ENCODE results near the gene TRIM66. TPM values are rescaled to one million over a fixed set of nuclear protein-coding genes. Genes with fewer than 3 reads are reported as not detected.

Gene TRIM66
- total RNA-seq, 1 donor from 2014 or later = 15.0 TPM

GRCh38 chr11:8586184-8586583, 96.3 kb downstream of the TRIM66 start:
- intact Hi-C loops (cut with DNase I) = no loop called here
- no peak for DNase-seq
- Histone ChIP-seq H3K4me1 (no peaks in the 10 kb centered on the region), H3K36me3 (no peaks in the 10 kb centered on the region), H3K4me3 (no peak overlapping the region), H3K27me3 (no peaks in the 10 kb centered on the region), H3K27ac (no peak overlapping the region), H3K9me3 (no peaks in the 10 kb centered on the region)
- no peak for ATAC-seq
- TF ChIP-seq CTCF (IDR thresholded peaks at IDR 0.05) = no peak

- no peak for ATAC-seq
These were observed 98.0 kb downstream of the TRIM66 start for GRCh38 chr11:8584511-8584910.

GRCh38 chr11:8584082-8584481, 98.4 kb downstream of the TRIM66 start:
- ATAC-seq = no peak
- intact Hi-C loops (cut with DNase I) = no loop called here

More at GRCh38 chr11:8584511-8584910, 98.0 kb downstream of the TRIM66 start:
- no peaks in the 10 kb centered on the region for H3K9me3 ChIP-seq
- no peak for DNase-seq
- no peaks in the 10 kb centered on the region for H3K4me1 ChIP-seq
- H3K36me3 ChIP-seq = no peaks in the 10 kb centered on the region
- H3K4me3 ChIP-seq = no peak overlapping the region
- TF ChIP-seq CTCF (IDR thresholded peaks at IDR 0.05) = no peak
- no peak overlapping the region for H3K27ac ChIP-seq
- no peaks in the 10 kb centered on the region for H3K27me3 ChIP-seq
- intact Hi-C loops (cut with DNase I) = no loop called here

GRCh38 chr11:8581300-8581699, 101.2 kb downstream of the TRIM66 start:
- intact Hi-C loops (cut with DNase I) = no loop called here
- H3K4me1 ChIP-seq = no peaks in the 10 kb centered on the region
- no peak for TF ChIP-seq CTCF (IDR thresholded peaks at IDR 0.05)
- no peak overlapping the region for H3K27ac ChIP-seq
- H3K36me3 ChIP-seq = no peaks in the 10 kb centered on the region
- ATAC-seq = no peak
- H3K4me3 ChIP-seq = no peak overlapping the region
- peaks cover 7% of the 10 kb centered on the region for H3K9me3 ChIP-seq
- no peak for DNase-seq
- no peaks in the 10 kb centered on the region for H3K27me3 ChIP-seq

More at GRCh38 chr11:8584082-8584481, 98.4 kb downstream of the TRIM66 start:
- H3K4me1 ChIP-seq = no peaks in the 10 kb centered on the region
- DNase-seq = no peak
- no peak overlapping the region for H3K4me3 ChIP-seq
- no peaks in the 10 kb centered on the region for H3K9me3 ChIP-seq
- no peaks in the 10 kb centered on the region for H3K27me3 ChIP-seq
- TF ChIP-seq CTCF (IDR thresholded peaks at IDR 0.05) = no peak
- no peaks in the 10 kb centered on the region for H3K36me3 ChIP-seq
- H3K27ac ChIP-seq = no peak overlapping the region

- TF ChIP-seq CTCF (IDR thresholded peaks at IDR 0.05) = no peak
- H3K4me1 ChIP-seq = no peaks in the 10 kb centered on the region
- no peak for ATAC-seq
- no peaks in the 10 kb centered on the region for H3K36me3 ChIP-seq
- intact Hi-C loops (cut with DNase I) = no loop called here
- H3K4me3 ChIP-seq = no peak overlapping the region
- H3K27me3 ChIP-seq = no peaks in the 10 kb centered on the region
- no peak for DNase-seq
- H3K9me3 ChIP-seq = peaks cover 7% of the 10 kb centered on the region
- no peak overlapping the region for H3K27ac ChIP-seq
These were observed 104.5 kb downstream of the TRIM66 start for GRCh38 chr11:8577791-8578581.
